HEK293 (cell line): Measurements from ENCODE around the gene INTS2.
"Not testable (repeated sequence)": the region's sequence is repeated elsewhere in the genome, so short reads cannot be mapped to it uniquely, and the experiment has no call there.

Experiments
- CTCF ChIA-PET: fragments of 350-600 bp; formaldehyde crosslinking; extraction: SDS; loops from one replicate; lab custom pipeline; 2021; ENCODE audit warnings: antibody characterized with exemption; lab: Yijun Ruan, JAX
- POLR2A ChIA-PET: fragments of 300-600 bp; formaldehyde crosslinking; extraction: SDS; loops from one replicate; lab custom pipeline; 2020; ENCODE audit warnings: antibody characterized with exemption, inconsistent platforms; lab: Yijun Ruan, JAX
- H3K27ac ChIP-seq: fragments of 200-500 bp; sonication (Bioruptor generic); 2 replicates; pipeline ENCODE4 v1.5.1; 2014; ENCODE audit warnings: low read depth, low read length, control low read depth, inconsistent platforms; ENCODE audit errors: extremely low read depth
- H3K36me3 ChIP-seq, 2 experiments: fragments of 200-500 bp in 1 of 2; sonication (Bioruptor generic) in 1 of 2; 1 replicate in 1 of 2; 2 replicates in 1 of 2; pipeline ENCODE4 v1.5.1; 2014 to 2017; ENCODE audit warnings: inconsistent platforms in 2 of 2, low read length in 2 of 2; ENCODE audit not compliant: control insufficient read depth in 2 of 2, insufficient read depth in 1 of 2
- H3K4me1 ChIP-seq: fragments of 200-500 bp; sonication (Bioruptor generic); 2 replicates; pipeline ENCODE4 v1.5.1; 2014; ENCODE audit warnings: mild to moderate bottlenecking, low read length, inconsistent platforms; ENCODE audit not compliant: control insufficient read depth, insufficient read depth
- H3K4me3 ChIP-seq: 2 replicates; pipeline ENCODE4 v1.5.1; 2011; ENCODE audit warnings: low read depth, mild to moderate bottlenecking, control low read depth, low read length, moderate library complexity
- H3K9me3 ChIP-seq: fragments of 200-500 bp; sonication (Bioruptor generic); 2 replicates; pipeline ENCODE4 v1.5.1; 2014; ENCODE audit warnings: low read depth, low read length, inconsistent platforms; ENCODE audit not compliant: control insufficient read depth, insufficient read depth
- CTCF ChIP-seq: fragments of 450-650 bp; formaldehyde crosslinking; IDR thresholded peaks from 2 replicates; pipeline ENCODE4 v1.5.1; 2016; ENCODE audit warnings: missing biosample characterization, missing genetic modification characterization
- HOXD13 ChIP-seq: sonication (generic); formaldehyde crosslinking; IDR thresholded peaks from 2 replicates; pipeline ENCODE4 v1.8.0; 2022; ENCODE audit warnings: missing genetic modification reagents, borderline replicate concordance
- PRDM1 ChIP-seq: fragments of 450-650 bp; formaldehyde crosslinking; IDR thresholded peaks from 2 replicates; pipeline ENCODE4; 2016; ENCODE audit warnings: missing biosample characterization, missing genetic modification characterization
- REST ChIP-seq: fragments of 450-650 bp; formaldehyde crosslinking; IDR thresholded peaks from 2 replicates; pipeline ENCODE4 v1.5.1; 2016; ENCODE audit warnings: missing biosample characterization, missing genetic modification characterization
- TRIM28 ChIP-seq: IDR thresholded peaks from 2 replicates; pipeline ENCODE4 v1.6.1; 2011; ENCODE audit warnings: low read length, control low read depth, borderline replicate concordance
- ZNF140 ChIP-seq: fragments of 450-650 bp; formaldehyde crosslinking; IDR thresholded peaks from 2 replicates; pipeline ENCODE4 v1.5.1; 2016; ENCODE audit warnings: missing biosample characterization, missing genetic modification characterization
- ZNF146 ChIP-seq: fragments of 450-650 bp; formaldehyde crosslinking; IDR thresholded peaks from 2 replicates; pipeline ENCODE4 v1.5.1; 2016; ENCODE audit warnings: missing biosample characterization, missing genetic modification characterization
- ZNF223 ChIP-seq: fragments of 450-650 bp; formaldehyde crosslinking; IDR thresholded peaks from 2 replicates; pipeline ENCODE4 v1.5.1; 2016; ENCODE audit warnings: missing biosample characterization, missing genetic modification characterization
- ZNF26 ChIP-seq: fragments of 450-650 bp; formaldehyde crosslinking; IDR thresholded peaks from 2 replicates; pipeline ENCODE4 v1.5.1; 2016; ENCODE audit warnings: missing biosample characterization, missing genetic modification characterization
- ZNF324 ChIP-seq: fragments of 450-650 bp; formaldehyde crosslinking; IDR thresholded peaks from 2 replicates; pipeline ENCODE4 v1.5.1; 2016; ENCODE audit warnings: missing biosample characterization, missing genetic modification characterization
- ZNF394 ChIP-seq: fragments of 450-650 bp; formaldehyde crosslinking; IDR thresholded peaks from 2 replicates; pipeline ENCODE4 v1.5.1; 2016; ENCODE audit warnings: missing biosample characterization, missing genetic modification characterization, mild to moderate bottlenecking, moderate library complexity, borderline replicate concordance
- ZNF404 ChIP-seq: fragments of 450-650 bp; formaldehyde crosslinking; IDR thresholded peaks from 2 replicates; pipeline ENCODE4 v1.5.1; 2017; ENCODE audit warnings: missing biosample characterization, missing genetic modification characterization
- ZNF426 ChIP-seq: fragments of 450-650 bp; formaldehyde crosslinking; IDR thresholded peaks from 2 replicates; pipeline ENCODE4 v1.5.1; 2017; ENCODE audit warnings: missing biosample characterization, missing genetic modification characterization, mild to moderate bottlenecking, inconsistent platforms, moderate library complexity
- ZNF513 ChIP-seq: fragments of 450-650 bp; IDR thresholded peaks from 2 replicates; pipeline ENCODE4 v1.5.1; 2018; ENCODE audit warnings: missing biosample characterization, missing genetic modification characterization
- ZNF560 ChIP-seq: fragments of 450-650 bp; formaldehyde crosslinking; IDR thresholded peaks from 2 replicates; pipeline ENCODE4 v1.5.1; 2017; ENCODE audit warnings: missing biosample characterization, missing genetic modification characterization, borderline replicate concordance
- ZNF629 ChIP-seq: fragments of 450-650 bp; formaldehyde crosslinking; IDR thresholded peaks from 2 replicates; pipeline ENCODE4 v1.5.1; 2017; ENCODE audit warnings: missing biosample characterization, missing genetic modification characterization
- ZNF664 ChIP-seq: fragments of 450-650 bp; formaldehyde crosslinking; IDR thresholded peaks from 2 replicates; pipeline ENCODE4 v1.5.1; 2016; ENCODE audit warnings: missing biosample characterization, missing genetic modification characterization
- ZNF692 ChIP-seq: fragments of 450-650 bp; formaldehyde crosslinking; IDR thresholded peaks from 2 replicates; pipeline ENCODE4 v1.5.1; 2016; ENCODE audit warnings: missing biosample characterization, missing genetic modification characterization
- ZNF830 ChIP-seq: fragments of 450-650 bp; IDR thresholded peaks from 2 replicates; pipeline ENCODE4 v1.5.0; 2018; ENCODE audit warnings: missing biosample characterization, missing genetic modification characterization, low read depth, mild to moderate bottlenecking, moderate library complexity
- ZXDB ChIP-seq: fragments of 450-650 bp; formaldehyde crosslinking; IDR thresholded peaks from 2 replicates; pipeline ENCODE4 v1.5.1; 2016; ENCODE audit warnings: missing biosample characterization, missing genetic modification characterization

INTS2 gene

GRCh38 chr17:61826866-61827265, 100.9 kb downstream of the INTS2 start:
- TF ChIP-seq ZNF146 (tag by site-specific recombination), result peak; percentile 33; the same call in 1 of the 2 replicates
- TF ChIP-seq, all 188 proteins: peak for 1; not testable (repeated sequence) for 187
- H3K9me3 ChIP-seq, H3K27ac ChIP-seq, POLR2A ChIA-PET, H3K4me1 ChIP-seq, H3K4me3 ChIP-seq: not testable (repeated sequence)
- peaks cover 24 to 47% of the 10 kb centered on the region in 2 experiments for H3K36me3 ChIP-seq
- CTCF ChIA-PET, result interaction anchor here (0.7 kb wide), 1 partner anchor 187 kb away, joined by 5 read pairs; no protein-coding TSS in a partner anchor

- POLR2A ChIA-PET, CTCF ChIA-PET, H3K4me1 ChIP-seq, H3K27ac ChIP-seq, H3K4me3 ChIP-seq, H3K9me3 ChIP-seq: not testable (repeated sequence)
- peaks cover 30 to 54% of the 10 kb centered on the region in 2 experiments for H3K36me3 ChIP-seq
These were observed 101.6 kb downstream of the INTS2 start for GRCh38 chr17:61826198-61826597.

GRCh38 chr17:61825448-61826137, 102.2 kb downstream of the INTS2 start:
- Histone ChIP-seq H3K36me3 (peaks cover 31 to 54% of the 10 kb centered on the region in 2 experiments), H3K4me1 (no peaks in the 10 kb centered on the region), H3K27ac (no peak overlapping the region), H3K4me3 (no peak overlapping the region), H3K9me3 (0 out of 2 replicates have a peak, but pooled peaks cover 2% of the 10 kb centered on the region)
- ChIA-PET CTCF (interaction anchor here (1.0 to 1.1 kb wide), 2 partner anchors 11 to 14 kb away, joined by 3 to 5 read pairs; no protein-coding TSS in a partner anchor), POLR2A (no interaction called here)
- peak; percentile 58; the same call in 1 of the 2 replicates for TF ChIP-seq ZXDB (tag by site-specific recombination)
- TF ChIP-seq ZNF560, result 0 out of 2 replicates have a peak, but pooled peaks have one; percentile 56
- TF ChIP-seq HOXD13 (CRISPR knock-in tag), result no peak
- TF ChIP-seq ZNF394 (tag by site-specific recombination), result peak; percentile 93
- TF ChIP-seq ZNF426 (tag by site-specific recombination), result peak; percentile 97
- TF ChIP-seq ZNF140 (tag by site-specific recombination), result peak; percentile 85; the same call in 1 of the 2 replicates
- TF ChIP-seq ZNF146 (tag by site-specific recombination), result no peak
- TF ChIP-seq ZNF26 (tag by site-specific recombination), result no peak
- TF ChIP-seq PRDM1 (tag by site-specific recombination), result no peak
- no peak for TF ChIP-seq TRIM28
- no peak for TF ChIP-seq ZNF830 (tag by site-specific recombination)
- TF ChIP-seq CTCF (tag by site-specific recombination), result no peak
- 0 out of 2 replicates have a peak, but pooled peaks have one; percentile 41 for TF ChIP-seq REST (tag by site-specific recombination)
- TF ChIP-seq ZNF664 (tag by site-specific recombination), result peak; percentile 78
- no peak for TF ChIP-seq ZNF513 (tag by site-specific recombination)
- no peak for TF ChIP-seq ZNF223 (tag by site-specific recombination)
- no peak for TF ChIP-seq ZNF692 (tag by site-specific recombination)
- TF ChIP-seq ZNF324 (tag by site-specific recombination), result no peak
- TF ChIP-seq ZNF629 (tag by site-specific recombination), result peak; percentile 41; the same call in 1 of the 2 replicates
- 0 out of 2 replicates have a peak, but pooled peaks have one; percentile 58 for TF ChIP-seq ZNF404 (tag by site-specific recombination)
